Endodermal cell (in vitro differentiated cells): ENCODE measurements around the gene PDCD1. TPM values are rescaled to one million over a fixed set of nuclear protein-coding genes. Genes with fewer than 3 reads are reported as not detected.

ENCODE experiments used
- total RNA-seq, 2 donors: library from RNA; stranded (reverse); fragmentation: NEBNext Ultra II Directional in 1 of 2; extraction: Animal tissue kit (Norgen Biotek cat#: 25700) in 1 of 2; gene quantifications; 2 replicates in 1 of 2; 3 replicates in 1 of 2; pipeline ENCODE4 v1.2.1, GENCODE V29; 2021

PDCD1 gene
- total RNA-seq, 2 donors from 2014 or later, result 0.20 TPM; not detected in 1

Other genes with a start within 250 kb of the PDCD1 start
- 10 to 100 TPM; 54.6 to 66.1 TPM for gene THAP4, start 221.7 kb downstream of the PDCD1 start, total RNA-seq
- 100 to 1,000 TPM; 126 to 166 TPM for gene ATG4B, start 221.2 kb downstream of the PDCD1 start, total RNA-seq
- gene DTYMK, start 172.1 kb downstream of the PDCD1 start, total RNA-seq, result 10 to 100 TPM; 60.9 to 62.4 TPM
- gene ING5, start 156.9 kb downstream of the PDCD1 start, total RNA-seq, result 10 to 100 TPM; 44.9 to 53.1 TPM
- gene D2HGDH, start 124.3 kb downstream of the PDCD1 start, total RNA-seq, result 10 to 100 TPM; 25.1 to 34.8 TPM
- under 1 TPM; 0.57 to 0.91 TPM for gene GAL3ST2, start 82.1 kb downstream of the PDCD1 start, total RNA-seq
- 1 to 10 TPM; 1.2 TPM for gene NEU4, start 49.7 kb downstream of the PDCD1 start, total RNA-seq
- gene RTP5, start 10.8 kb upstream of the PDCD1 start, total RNA-seq, result not detected